ENCODE measurements around the gene SPAG7.
A peak's percentile ranks its signal among the peaks of the same experiment; 100 is the strongest.

Gene SPAG7

GRCh38 chr17:4944163-4944553 lies 23.5 kb downstream of the SPAG7 start:
- TF ChIP-seq CTCF (IDR thresholded peaks at IDR 0.05; ENCODE audit: low read depth, low read length), result no peak
- no peak overlapping the region for H3K4me3 ChIP-seq (ENCODE audit: low read depth, low read length)
- in situ Hi-C loops (cut with HindIII; ENCODE audit: low sequenced_read_pairs), result no loop called here
- DNase-seq (ENCODE audit: low read depth, low spot score), result no peak

GRCh38 chr17:4942760-4943508 lies 24.7 kb downstream of the SPAG7 start:
- no peak overlapping the region for H3K4me3 ChIP-seq (ENCODE audit: low read depth, low read length)
- DNase-seq (ENCODE audit: low read depth, low spot score), result no peak
- TF ChIP-seq CTCF (IDR thresholded peaks at IDR 0.05; ENCODE audit: low read depth, low read length), result no peak
- in situ Hi-C loops (cut with HindIII; ENCODE audit: low sequenced_read_pairs), result no loop called here

GRCh38 chr17:4941319-4941610 lies 26.4 kb downstream of the SPAG7 start:
- peak overlapping the region; percentile 97 for H3K4me3 ChIP-seq (ENCODE audit: low read depth, low read length)
- no peak for DNase-seq (ENCODE audit: low read depth, low spot score)
- TF ChIP-seq CTCF (IDR thresholded peaks at IDR 0.05; ENCODE audit: low read depth, low read length), result no peak
- in situ Hi-C loops (cut with HindIII; ENCODE audit: low sequenced_read_pairs), result no loop called here

- DNase-seq (ENCODE audit: low read depth, low spot score), result no peak
- in situ Hi-C loops (cut with HindIII; ENCODE audit: low sequenced_read_pairs), result no loop called here
- no peak for TF ChIP-seq CTCF (IDR thresholded peaks at IDR 0.05; ENCODE audit: low read depth, low read length)
- peak overlapping the region; percentile 97 for H3K4me3 ChIP-seq (ENCODE audit: low read depth, low read length)
These were observed 26.9 kb downstream of the SPAG7 start for GRCh38 chr17:4940555-4941318.

GRCh38 chr17:4939796-4940554 lies 27.6 kb downstream of the SPAG7 start, which contains the start of the genes RNF167 and SLC25A11:
Gene RNF167 (plus strand): TSS chr17:4940268. CDS start chr17:4940910, 642 bp downstream.
Gene SLC25A11 (minus strand): TSS chr17:4940046. CDS start chr17:4939910, 136 bp downstream.
- in situ Hi-C loops (cut with HindIII; ENCODE audit: low sequenced_read_pairs), result no loop called here
- TF ChIP-seq CTCF (IDR thresholded peaks at IDR 0.05; ENCODE audit: low read depth, low read length), result no peak
- DNase-seq (ENCODE audit: low read depth, low spot score), result peak; percentile 100
- peak within 1 kb of the TSS; percentile 97 for H3K4me3 ChIP-seq (ENCODE audit: low read depth, low read length)

- TF ChIP-seq CTCF (IDR thresholded peaks at IDR 0.05; ENCODE audit: low read depth, low read length), result no peak
- no peak for DNase-seq (ENCODE audit: low read depth, low spot score)
- in situ Hi-C loops (cut with HindIII; ENCODE audit: low sequenced_read_pairs), result no loop called here
- peak overlapping the region; percentile 97 for H3K4me3 ChIP-seq (ENCODE audit: low read depth, low read length)
These were observed 28.1 kb downstream of the SPAG7 start for GRCh38 chr17:4939546-4939795.
